Suprapubic skin (tissue), 4 donors: ENCODE data around the gene TMEM164.

Source experiments
- CTCF ChIP-seq, 2 donors: fragments of 200-600 bp in 1 of 2; fragments of 450-650 bp in 1 of 2; sonication (generic) in 1 of 2; IDR thresholded peaks; one replicate each; pipeline ENCODE4 v1.5.1; 2016 to 2019; ENCODE audit warnings: antibody characterized with exemption in 2 of 2, mild to moderate bottlenecking in 1 of 2, moderate library complexity in 1 of 2
- EP300 ChIP-seq: sonication (generic); formaldehyde crosslinking; IDR thresholded peaks from one replicate; pipeline ENCODE4 v1.6.1; 2017; ENCODE audit warnings: antibody characterized with exemption
- POLR2A ChIP-seq, 2 donors: fragments of 450-650 bp; IDR thresholded peaks; one replicate each; pipeline ENCODE4 v1.6.1; 2017; ENCODE audit warnings: antibody characterized with exemption in 2 of 2, mild to moderate bottlenecking in 2 of 2, moderate library complexity in 2 of 2
- POLR2AphosphoS5 ChIP-seq, 3 donors: sonication (generic); formaldehyde crosslinking; IDR thresholded peaks; one replicate each; pipeline ENCODE4 v1.6.1; 2017; ENCODE audit warnings: antibody characterized with exemption in 3 of 3

DNA sequence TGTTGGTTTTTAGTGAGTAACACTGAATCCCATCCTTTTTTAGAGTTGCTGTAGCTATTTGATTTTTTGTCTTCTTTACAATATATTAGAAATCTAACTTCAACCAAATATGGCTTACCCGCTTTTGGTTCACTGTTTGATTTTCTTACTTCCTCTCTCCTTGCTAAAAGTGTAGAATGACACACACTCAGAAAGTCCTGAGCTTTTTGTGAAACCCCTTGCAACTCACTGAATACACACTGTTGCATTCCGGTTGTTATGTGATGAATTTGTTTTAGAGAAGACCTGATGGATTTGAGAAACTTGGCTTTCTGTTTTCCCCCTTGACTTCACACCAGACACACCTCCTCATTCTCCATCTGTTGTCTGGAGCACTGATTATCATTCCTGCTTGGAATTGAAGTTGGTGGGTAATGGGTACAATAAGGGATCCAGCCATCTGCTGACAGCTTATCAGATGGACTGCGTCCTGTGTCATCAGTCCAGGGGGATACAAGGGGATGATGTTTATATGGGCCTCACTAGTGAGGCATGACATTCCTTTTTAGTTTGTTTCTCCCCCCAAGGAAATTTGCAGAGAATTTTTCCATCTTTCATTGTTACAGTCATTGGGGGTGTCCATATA lies 5.2 kb downstream of the TMEM164 start:
- TF ChIP-seq CTCF (IDR thresholded peaks at IDR 0.05) = no peak
- TF ChIP-seq POLR2AphosphoS5 (IDR thresholded peaks at IDR 0.05) = no peak
- no peak for TF ChIP-seq POLR2A (IDR thresholded peaks at IDR 0.05)
- TF ChIP-seq EP300 = no peak
